ENCODE measurements around the gene ACE.

ACE gene

GRCh38 chr17:63480826-63481487 is 4.1 kb downstream of the ACE start:
- TF ChIP-seq CTCF (conservative IDR thresholded peaks at IDR 0.05; ENCODE audit: low read depth, low read length): no peak
- DNase-seq (ENCODE audit: low read depth): no peak
- H3K4me3 ChIP-seq (ENCODE audit: low read length): no peak overlapping the region

GRCh38 chr17:63481488-63481870 is 4.6 kb downstream of the ACE start:
- no peak for TF ChIP-seq CTCF (conservative IDR thresholded peaks at IDR 0.05; ENCODE audit: low read depth, low read length)
- no peak overlapping the region for H3K4me3 ChIP-seq (ENCODE audit: low read length)
- DNase-seq (ENCODE audit: low read depth): no peak

GRCh38 chr17:63482509-63482908 is 5.6 kb downstream of the ACE start:
- DNase-seq (ENCODE audit: low read depth): no peak
- no peak overlapping the region for H3K4me3 ChIP-seq (ENCODE audit: low read length)
- TF ChIP-seq CTCF (conservative IDR thresholded peaks at IDR 0.05; ENCODE audit: low read depth, low read length): no peak

- no peak overlapping the region for H3K4me3 ChIP-seq (ENCODE audit: low read length)
- no peak for DNase-seq (ENCODE audit: low read depth)
- no peak for TF ChIP-seq CTCF (conservative IDR thresholded peaks at IDR 0.05; ENCODE audit: low read depth, low read length)
Measured at GRCh38 chr17:63483038-63483437, 6.2 kb downstream of the ACE start.

- no peak for TF ChIP-seq CTCF (conservative IDR thresholded peaks at IDR 0.05; ENCODE audit: low read depth, low read length)
- DNase-seq (ENCODE audit: low read depth): no peak
- H3K4me3 ChIP-seq (ENCODE audit: low read length): no peak overlapping the region
Measured at GRCh38 chr17:63483655-63484575, 7.1 kb downstream of the ACE start.

- no peak for TF ChIP-seq CTCF (conservative IDR thresholded peaks at IDR 0.05; ENCODE audit: low read depth, low read length)
- no peak for DNase-seq (ENCODE audit: low read depth)
- no peak overlapping the region for H3K4me3 ChIP-seq (ENCODE audit: low read length)
Measured at GRCh38 chr17:63486317-63487013, 9.6 kb downstream of the ACE start.

All from retinal pigment epithelial cell (primary cell).